ENCODE data around the gene NSD2.

- TF ChIP-seq, protein P1, sequence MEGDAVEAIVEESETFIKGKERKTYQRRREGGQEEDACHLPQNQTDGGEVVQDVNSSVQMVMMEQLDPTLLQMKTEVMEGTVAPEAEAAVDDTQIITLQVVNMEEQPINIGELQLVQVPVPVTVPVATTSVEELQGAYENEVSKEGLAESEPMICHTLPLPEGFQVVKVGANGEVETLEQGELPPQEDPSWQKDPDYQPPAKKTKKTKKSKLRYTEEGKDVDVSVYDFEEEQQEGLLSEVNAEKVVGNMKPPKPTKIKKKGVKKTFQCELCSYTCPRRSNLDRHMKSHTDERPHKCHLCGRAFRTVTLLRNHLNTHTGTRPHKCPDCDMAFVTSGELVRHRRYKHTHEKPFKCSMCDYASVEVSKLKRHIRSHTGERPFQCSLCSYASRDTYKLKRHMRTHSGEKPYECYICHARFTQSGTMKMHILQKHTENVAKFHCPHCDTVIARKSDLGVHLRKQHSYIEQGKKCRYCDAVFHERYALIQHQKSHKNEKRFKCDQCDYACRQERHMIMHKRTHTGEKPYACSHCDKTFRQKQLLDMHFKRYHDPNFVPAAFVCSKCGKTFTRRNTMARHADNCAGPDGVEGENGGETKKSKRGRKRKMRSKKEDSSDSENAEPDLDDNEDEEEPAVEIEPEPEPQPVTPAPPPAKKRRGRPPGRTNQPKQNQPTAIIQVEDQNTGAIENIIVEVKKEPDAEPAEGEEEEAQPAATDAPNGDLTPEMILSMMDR (IDR thresholded peaks at IDR 0.05), result no peak
- TF ChIP-seq POLR2A (IDR thresholded peaks at IDR 0.05), result no peak
Observed at GRCh38 chr4:1857931-1858330, 13.3 kb upstream of the NSD2 start.

Data from Peyer's patch (tissue), 4 donors.